ENCODE data around the gene STPG1.

Gene STPG1

GRCh38 chr1:24426744-24427544 is 13.4 kb upstream of the STPG1 start:
- no peak for DNase-seq (ENCODE audit: low read depth)

- no peak for DNase-seq (ENCODE audit: low read depth)
These were observed 12.3 kb upstream of the STPG1 start for GRCh38 chr1:24425922-24426321.

- no peak for DNase-seq (ENCODE audit: low read depth)
These were observed 11.9 kb upstream of the STPG1 start for GRCh38 chr1:24425441-24425840.

- DNase-seq (ENCODE audit: low read depth), result no peak
These were observed 11.4 kb upstream of the STPG1 start for GRCh38 chr1:24424990-24425389.

- DNase-seq (ENCODE audit: low read depth), result no peak
These were observed 10.6 kb upstream of the STPG1 start for GRCh38 chr1:24424207-24424606.

- DNase-seq (ENCODE audit: low read depth), result no peak
These were observed 7.9 kb upstream of the STPG1 start for GRCh38 chr1:24421502-24421901.

- no peak for DNase-seq (ENCODE audit: low read depth)
These were observed 7.0 kb upstream of the STPG1 start for GRCh38 chr1:24420547-24420946.

- DNase-seq (ENCODE audit: low read depth), result no peak
These were observed 5.5 kb upstream of the STPG1 start for GRCh38 chr1:24418898-24419628.

- DNase-seq (ENCODE audit: low read depth), result no peak
These were observed 4.1 kb upstream of the STPG1 start for GRCh38 chr1:24417681-24418080.

- DNase-seq (ENCODE audit: low read depth), result no peak
These were observed 3.2 kb upstream of the STPG1 start for GRCh38 chr1:24416666-24417391.

GRCh38 chr1:24415910-24416665 is 2.5 kb upstream of the STPG1 start:
- no peak for DNase-seq (ENCODE audit: low read depth)

GRCh38 chr1:24415334-24415909 is 1.8 kb upstream of the STPG1 start, which contains the start of gene NIPAL3:
Gene NIPAL3, plus strand, starts transcription at chr1:24415802. Its CDS starts 3,746 bp downstream, at chr1:24419548.
- peak; percentile 95 for DNase-seq (ENCODE audit: low read depth)

GRCh38 chr1:24414775-24415333 is 1.3 kb upstream of the STPG1 start:
- no peak for DNase-seq (ENCODE audit: low read depth)

- DNase-seq (ENCODE audit: low read depth), result no peak
These were observed 1.2 kb downstream of the STPG1 start for GRCh38 chr1:24412408-24412807.

- no peak for DNase-seq (ENCODE audit: low read depth)
These were observed 1.6 kb downstream of the STPG1 start for GRCh38 chr1:24411963-24412362.

- no peak for DNase-seq (ENCODE audit: low read depth)
These were observed 2.8 kb downstream of the STPG1 start for GRCh38 chr1:24410750-24411149.

- DNase-seq (ENCODE audit: low read depth), result no peak
These were observed 4.0 kb downstream of the STPG1 start for GRCh38 chr1:24409535-24409934.

- DNase-seq (ENCODE audit: low read depth), result no peak
These were observed 6.8 kb downstream of the STPG1 start for GRCh38 chr1:24406788-24407187.

GRCh38 chr1:24403806-24404205 is 9.8 kb downstream of the STPG1 start:
- DNase-seq (ENCODE audit: low read depth), result no peak

GRCh38 chr1:24400065-24400464 is 13.5 kb downstream of the STPG1 start:
- DNase-seq (ENCODE audit: low read depth), result no peak

GRCh38 chr1:24393892-24394291 is 19.7 kb downstream of the STPG1 start:
- no peak for DNase-seq (ENCODE audit: low read depth)
